HTR-8/SVneo (cell line): Measurements from ENCODE around the gene CRYGN.

ENCODE experiments used
- DNase-seq: peaks from one replicate; pipeline ENCODE4 v3.0.0; 2011; ENCODE audit warnings: low spot score, mixed read lengths; ENCODE audit not compliant: insufficient read length
- FAIRE-seq: peaks from 2 replicates; lab custom pipeline; 2011; peaks lifted over from hg19 to GRCh38; lab: Jason Lieb, UNC

The CRYGN gene

GRCh38 chr7:151429237-151429559 is 10.7 kb downstream of the CRYGN start:
- FAIRE-seq (no peak), DNase-seq (no peak)

GRCh38 chr7:151428378-151429236 is 11.3 kb downstream of the CRYGN start:
- FAIRE-seq (peak; percentile 63), DNase-seq (peak; percentile 80)

GRCh38 chr7:151427705-151428377 is 12.1 kb downstream of the CRYGN start:
- DNase-seq (no peak), FAIRE-seq (no peak)

GRCh38 chr7:151426904-151427704 is 12.8 kb downstream of the CRYGN start:
- FAIRE-seq (peak; percentile 69), DNase-seq (no peak)

- no peak for FAIRE-seq
Observed at GRCh38 chr7:151426441-151426903, 13.5 kb downstream of the CRYGN start.

GRCh38 chr7:151425670-151426440 is 14.1 kb downstream of the CRYGN start:
- DNase-seq (no peak), FAIRE-seq (no peak)

More at GRCh38 chr7:151426441-151426903, 13.5 kb downstream of the CRYGN start:
- peak; percentile 74 for DNase-seq

- FAIRE-seq (no peak), DNase-seq (no peak)
Observed at GRCh38 chr7:151424799-151425198, 15.1 kb downstream of the CRYGN start.

- DNase-seq = no peak
- FAIRE-seq = no peak
Observed at GRCh38 chr7:151423936-151424335, 16.0 kb downstream of the CRYGN start.

- DNase-seq (no peak), FAIRE-seq (no peak)
Observed at GRCh38 chr7:151423226-151423625, 16.7 kb downstream of the CRYGN start.

GRCh38 chr7:151422212-151422611 is 17.7 kb downstream of the CRYGN start:
- DNase-seq = no peak
- FAIRE-seq = no peak

- DNase-seq (no peak), FAIRE-seq (no peak)
Observed at GRCh38 chr7:151420144-151420543, 19.8 kb downstream of the CRYGN start.

- no peak for DNase-seq
- FAIRE-seq = no peak
Observed at GRCh38 chr7:151416941-151417315, 23.0 kb downstream of the CRYGN start.

GRCh38 chr7:151416112-151416940 is 23.6 kb downstream of the CRYGN start:
- FAIRE-seq = no peak
- DNase-seq = no peak

- no peak for DNase-seq
- no peak for FAIRE-seq
Observed at GRCh38 chr7:151415375-151416105, 24.4 kb downstream of the CRYGN start.

- no peak for FAIRE-seq
- DNase-seq = no peak
Observed at GRCh38 chr7:151413241-151413640, 26.7 kb downstream of the CRYGN start.

GRCh38 chr7:151412318-151412717 is 27.6 kb downstream of the CRYGN start:
- FAIRE-seq (no peak), DNase-seq (no peak)

- DNase-seq (no peak), FAIRE-seq (no peak)
Observed at GRCh38 chr7:151411551-151411950, 28.4 kb downstream of the CRYGN start.
